Activated CD4-positive, alpha-beta memory T cell treated with anti-CD3 and anti-CD28 coated beads, Interleukin-2, amount 10 ng/mL, durations not matched to agents 7 days and 5 days (primary cell): Measurements from ENCODE around the gene ECI1. TPM values are rescaled to one million over a fixed set of nuclear protein-coding genes. Genes with fewer than 3 reads are reported as not detected.
"Not testable (repeated sequence)": the region's sequence is repeated elsewhere in the genome, so short reads cannot be mapped to it uniquely, and the experiment has no call there.

Experiments
- CTCF ChIA-PET: fragments of 350-600 bp; sonication (Branson Sonifier 250); formaldehyde crosslinking; loops from one replicate; lab custom pipeline; 2021; ENCODE audit warnings: antibody characterized with exemption, inconsistent platforms; lab: Charles Lee
- POLR2A ChIA-PET: fragments of 350-600 bp; sonication (Branson Sonifier 250); formaldehyde crosslinking; loops from one replicate; lab custom pipeline; 2021; ENCODE audit warnings: antibody characterized with exemption; lab: Charles Lee
- DNase-seq: peaks from one replicate; pipeline ENCODE4 v3.0.0-alpha.2; 2020
- H3K27ac Mint-ChIP-seq: one replicate; pipeline ENCODE4 v1.8.0; 2021; ENCODE audit warnings: mild to moderate bottlenecking, mixed read lengths
- H3K27me3 Mint-ChIP-seq: one replicate; pipeline ENCODE4 v1.8.0; 2021; ENCODE audit warnings: mixed read lengths
- H3K36me3 Mint-ChIP-seq: one replicate; pipeline ENCODE4 v1.8.0; 2021; ENCODE audit warnings: low read depth, mixed read lengths
- H3K4me1 Mint-ChIP-seq: one replicate; pipeline ENCODE4 v1.8.0; 2021; ENCODE audit warnings: mixed read lengths
- H3K4me3 Mint-ChIP-seq: one replicate; pipeline ENCODE4 v1.8.0; 2021; ENCODE audit warnings: mild to moderate bottlenecking, mixed read lengths
- H3K9me3 Mint-ChIP-seq: one replicate; pipeline ENCODE4 v1.8.0; 2021; ENCODE audit warnings: mixed read lengths
- total RNA-seq, 2 experiments: library from RNA; stranded (reverse); gene quantifications; one replicate each; pipeline ENCODE4 v1.2.3, GENCODE V29; 2021

ECI1 gene
- total RNA-seq, 2 experiments from 2014 or later, result 43.0 to 44.8 TPM

DNA sequence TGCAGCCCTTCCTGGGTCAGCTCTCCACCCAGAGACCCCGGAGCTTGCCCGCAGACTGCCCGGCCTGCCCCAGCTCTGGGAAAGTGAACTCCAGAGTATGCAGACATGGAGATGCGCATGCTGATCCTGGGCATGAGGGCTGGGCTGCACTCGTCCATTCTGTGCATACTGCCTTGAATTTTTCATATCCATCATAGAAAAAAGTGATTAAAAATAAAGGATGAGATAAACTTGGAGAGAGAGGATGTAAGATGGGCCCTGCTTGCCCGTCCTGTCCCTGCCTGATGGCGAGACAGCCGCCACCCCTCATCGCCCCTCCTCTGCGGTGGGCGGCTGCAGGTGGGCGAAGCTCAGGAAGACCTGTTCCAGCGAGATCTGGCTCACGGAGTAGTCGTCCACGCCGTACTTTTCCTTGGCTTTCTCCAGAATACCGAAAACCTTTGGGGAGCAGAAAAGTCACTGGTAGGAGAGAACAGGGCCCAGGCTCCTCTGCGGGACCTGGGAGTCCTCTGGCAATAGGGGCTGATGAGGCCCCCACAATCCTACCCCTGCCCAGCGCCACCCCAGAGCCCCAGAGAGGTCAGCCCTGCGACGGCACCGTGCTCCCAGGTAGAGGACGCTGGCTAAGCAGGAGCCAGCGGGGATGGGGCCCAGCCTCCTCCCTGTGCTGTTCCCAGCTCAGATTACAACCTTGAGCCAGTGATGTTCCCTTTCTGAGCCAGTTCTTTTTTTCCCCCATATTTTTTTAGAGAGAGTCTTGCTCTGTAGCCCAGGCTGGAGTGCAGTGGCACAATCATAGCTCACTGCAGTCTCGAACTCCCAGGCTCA is 25.2 kb upstream of the ECI1 start:
- Mint-ChIP-seq H3K9me3 (no peaks in the 10 kb centered on the region), H3K27ac (no peak overlapping the region), H3K4me3 (no peak overlapping the region), H3K36me3 (no peaks in the 10 kb centered on the region), H3K27me3 (no peaks in the 10 kb centered on the region), H3K4me1 (no peaks in the 10 kb centered on the region)
- ChIA-PET CTCF (no interaction called here), POLR2A (no interaction called here)
- no peak for DNase-seq

DNA sequence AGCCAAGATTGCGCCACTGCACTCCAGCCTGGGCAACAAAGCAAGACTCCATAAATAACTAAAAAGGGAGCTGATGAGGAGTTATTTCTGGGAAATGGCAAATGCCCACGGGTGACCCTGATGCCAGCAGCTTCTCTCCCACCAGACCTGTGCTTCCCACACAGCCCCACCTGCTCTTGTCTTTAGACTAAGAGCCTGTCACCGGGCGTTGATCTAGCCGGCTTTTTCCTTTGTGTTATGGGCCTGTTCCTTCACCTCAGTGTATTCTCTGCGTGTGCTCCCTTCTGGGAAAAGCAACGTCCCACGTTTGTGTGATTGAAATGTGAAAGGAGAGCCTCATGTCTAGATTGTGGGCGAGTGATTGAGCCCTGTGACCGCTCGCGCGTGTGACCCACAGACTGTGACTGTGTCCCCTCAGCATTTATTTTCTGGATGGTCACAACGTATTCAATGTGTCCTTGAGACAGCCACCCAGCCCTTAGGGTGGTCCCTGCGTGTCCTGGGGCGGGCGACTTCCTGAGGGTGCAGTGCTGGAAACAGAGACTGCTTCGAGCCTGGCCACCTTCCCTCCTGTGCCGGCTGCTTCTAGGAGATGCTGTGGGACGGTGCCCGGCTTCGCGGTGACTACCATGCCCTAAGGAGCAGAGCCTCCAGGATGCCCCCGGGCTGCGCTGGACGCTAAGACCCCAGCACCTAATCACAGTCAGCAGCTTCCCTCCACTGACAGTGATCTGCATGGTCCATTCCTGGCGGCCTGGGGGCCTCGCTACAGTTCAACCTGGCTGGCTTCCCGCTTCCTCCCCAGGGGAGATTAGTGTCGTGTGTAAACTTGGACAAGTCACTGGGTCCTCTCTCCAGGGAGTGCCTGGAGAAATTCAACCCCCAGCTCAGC is 24.3 kb upstream of the ECI1 start:
- CTCF ChIA-PET, result no interaction called here

DNA sequence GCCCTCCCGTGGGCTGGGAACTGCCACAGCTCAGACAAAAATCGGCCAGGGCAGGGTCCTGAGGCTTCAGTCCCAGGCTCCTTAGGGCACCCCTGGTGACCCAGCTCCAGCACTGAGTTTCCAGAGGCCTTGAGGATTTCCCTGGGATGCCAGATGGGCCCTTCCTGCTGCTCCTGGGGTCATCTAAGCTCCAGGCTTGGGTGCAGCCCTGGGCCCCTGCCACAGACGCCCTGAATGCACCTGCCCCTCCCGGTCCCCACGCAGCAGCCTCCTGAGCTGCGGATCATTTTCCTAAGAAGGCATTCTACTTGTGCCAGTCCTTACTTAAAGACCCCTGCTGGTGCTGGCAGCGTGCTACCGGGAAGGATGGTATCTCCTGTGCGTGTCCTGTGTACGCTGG is 22.5 kb upstream of the ECI1 start:
- no peak overlapping the region for H3K4me3 Mint-ChIP-seq
- peaks cover 10% of the 10 kb centered on the region for H3K4me1 Mint-ChIP-seq
- no peaks in the 10 kb centered on the region for H3K9me3 Mint-ChIP-seq
- no peaks in the 10 kb centered on the region for H3K27me3 Mint-ChIP-seq
- no peak for DNase-seq
- ChIA-PET POLR2A (no interaction called here), CTCF (no interaction called here)
- no peaks in the 10 kb centered on the region for H3K36me3 Mint-ChIP-seq
- no peak overlapping the region for H3K27ac Mint-ChIP-seq

More for the DNA sequence above, 24.3 kb upstream of the ECI1 start:
- Mint-ChIP-seq H3K27me3 (no peaks in the 10 kb centered on the region), H3K36me3 (no peaks in the 10 kb centered on the region), H3K9me3 (no peaks in the 10 kb centered on the region), H3K4me3 (no peak overlapping the region), H3K4me1 (no peaks in the 10 kb centered on the region), H3K27ac (no peak overlapping the region)
- POLR2A ChIA-PET, result interaction anchor here (1.1 kb wide), 1 partner anchor 13 kb away, joined by 3 read pairs; no protein-coding TSS in a partner anchor
- no peak for DNase-seq

DNA sequence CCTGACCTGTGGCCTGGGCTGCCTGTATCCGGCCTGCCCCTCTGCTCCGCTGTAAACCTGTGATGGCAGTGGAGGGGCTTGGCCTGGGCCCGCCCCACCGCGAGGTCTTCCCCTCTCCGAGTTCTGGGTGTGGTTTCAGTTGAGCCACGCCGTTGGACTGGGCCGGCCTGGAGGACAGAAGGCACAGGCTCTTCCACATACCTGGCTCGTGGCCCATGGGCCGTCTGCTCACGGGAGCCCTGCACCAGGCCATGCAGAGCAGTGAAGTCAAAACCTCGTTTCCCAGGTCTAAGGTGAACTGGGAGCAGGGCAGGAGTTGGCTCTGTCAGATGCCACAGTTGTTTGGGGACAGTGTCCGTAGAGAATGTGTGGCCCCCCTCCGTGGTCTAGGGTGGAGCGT is 22.1 kb upstream of the ECI1 start:
- no peaks in the 10 kb centered on the region for H3K36me3 Mint-ChIP-seq
- no peaks in the 10 kb centered on the region for H3K9me3 Mint-ChIP-seq
- H3K27me3 Mint-ChIP-seq, result no peaks in the 10 kb centered on the region

DNA sequence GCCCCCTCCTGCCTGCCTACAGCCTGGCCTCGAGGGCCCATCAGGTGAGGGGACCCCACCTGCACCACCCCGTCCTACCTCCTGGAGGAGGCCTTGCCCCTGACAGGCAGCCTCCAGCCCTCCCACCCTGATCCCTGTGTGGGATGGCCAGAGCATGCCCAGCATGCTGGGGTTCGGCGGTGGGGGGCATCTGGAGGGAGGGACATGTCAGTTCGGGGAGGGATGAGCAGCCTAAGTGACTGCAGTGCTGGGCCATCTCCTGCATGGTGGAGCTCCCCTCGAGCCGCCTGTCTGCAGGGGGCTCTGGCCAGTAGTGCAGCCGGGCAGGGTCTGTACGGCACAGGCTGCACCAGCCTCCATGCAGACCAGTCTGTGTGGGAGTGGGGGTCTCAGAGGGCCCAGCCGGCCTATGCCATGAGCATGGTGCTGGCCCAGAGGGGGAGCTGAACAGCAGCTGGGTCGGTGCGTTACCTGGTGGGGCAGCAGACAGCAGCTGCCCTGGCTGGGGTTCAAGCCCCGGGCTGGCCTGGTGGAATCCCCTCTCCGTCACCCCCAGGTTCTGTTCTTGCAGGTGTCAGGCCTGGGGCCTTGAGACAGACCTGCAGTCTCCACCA is 20.6 kb upstream of the ECI1 start:
- POLR2A ChIA-PET, result interaction anchor here (4.1 kb wide), 1 partner anchor 20 kb away, joined by 43 read pairs; the partner anchor contains the start of gene ECI1
- peaks cover 6% of the 10 kb centered on the region for H3K36me3 Mint-ChIP-seq
- CTCF ChIA-PET, result no interaction called here

More for the DNA sequence above, 22.1 kb upstream of the ECI1 start:
- CTCF ChIA-PET, result no interaction called here
- H3K27ac Mint-ChIP-seq, result no peak overlapping the region
- DNase-seq, result no peak
- POLR2A ChIA-PET, result no interaction called here
- H3K4me3 Mint-ChIP-seq, result no peak overlapping the region
- H3K4me1 Mint-ChIP-seq, result peaks cover 12% of the 10 kb centered on the region

DNA sequence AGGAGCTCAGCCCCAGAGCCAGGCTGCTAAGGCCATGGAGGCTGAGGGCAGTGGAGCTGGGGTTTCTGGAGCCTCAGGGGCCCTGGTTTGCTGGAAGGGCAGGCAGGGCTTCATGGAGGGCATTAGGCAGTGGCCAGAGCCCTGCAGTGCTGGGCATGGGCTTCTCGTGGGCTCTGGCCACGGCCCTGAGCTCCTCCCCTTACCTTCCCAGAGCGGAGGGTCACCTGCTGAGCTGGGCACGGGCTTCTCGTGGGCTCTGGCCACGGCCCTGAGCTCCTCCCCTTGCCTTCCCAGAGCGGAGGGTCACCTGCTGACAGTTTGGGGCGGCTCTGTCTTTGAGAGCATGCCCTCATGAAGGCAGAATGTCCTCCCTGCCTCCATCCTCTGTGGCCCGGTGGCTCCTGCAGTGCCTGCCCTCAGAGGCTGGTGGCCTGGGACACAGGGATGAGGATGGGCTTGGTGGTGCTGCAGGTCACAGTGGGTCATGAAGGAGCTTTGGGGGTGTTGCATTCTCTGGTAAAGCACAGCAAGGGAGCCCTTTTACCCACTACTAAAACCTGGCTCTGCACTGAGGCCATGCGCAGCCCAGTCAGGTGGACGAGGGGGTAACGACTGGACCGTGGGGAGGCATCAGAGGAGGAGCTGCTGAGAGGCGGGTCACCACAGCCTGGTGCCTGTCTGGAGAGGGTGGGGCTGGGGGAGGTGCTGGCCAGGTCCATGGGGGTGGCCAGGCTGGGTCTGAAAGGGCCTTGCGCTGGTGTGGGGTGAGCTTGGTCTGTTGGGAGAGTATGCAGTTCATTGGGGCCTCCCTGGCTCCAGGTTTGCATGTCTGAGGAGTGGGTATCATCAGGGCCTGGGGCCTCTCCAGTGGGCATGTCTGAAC is 19.4 kb upstream of the ECI1 start:
- H3K9me3 Mint-ChIP-seq, result no peaks in the 10 kb centered on the region
- CTCF ChIA-PET, result no interaction called here
- H3K4me3 Mint-ChIP-seq, result no peak overlapping the region
- H3K4me1 Mint-ChIP-seq, result peaks cover 24% of the 10 kb centered on the region
- POLR2A ChIA-PET, result interaction anchor here (0.6 to 4.1 kb wide), 5 partner anchors 9 to 252 kb away, joined by 3 to 43 read pairs (median 3); partner anchors contain the start of genes ABCA3 and ECI1
- DNase-seq, result no peak
- no peaks in the 10 kb centered on the region for H3K27me3 Mint-ChIP-seq
- H3K27ac Mint-ChIP-seq, result no peak overlapping the region
- H3K36me3 Mint-ChIP-seq, result peaks cover 16% of the 10 kb centered on the region

More for the DNA sequence above, 20.6 kb upstream of the ECI1 start:
- H3K9me3 Mint-ChIP-seq, result no peaks in the 10 kb centered on the region
- H3K27ac Mint-ChIP-seq, result no peak overlapping the region
- no peak for DNase-seq
- H3K4me1 Mint-ChIP-seq, result peaks cover 13% of the 10 kb centered on the region
- H3K27me3 Mint-ChIP-seq, result no peaks in the 10 kb centered on the region
- no peak overlapping the region for H3K4me3 Mint-ChIP-seq

DNA sequence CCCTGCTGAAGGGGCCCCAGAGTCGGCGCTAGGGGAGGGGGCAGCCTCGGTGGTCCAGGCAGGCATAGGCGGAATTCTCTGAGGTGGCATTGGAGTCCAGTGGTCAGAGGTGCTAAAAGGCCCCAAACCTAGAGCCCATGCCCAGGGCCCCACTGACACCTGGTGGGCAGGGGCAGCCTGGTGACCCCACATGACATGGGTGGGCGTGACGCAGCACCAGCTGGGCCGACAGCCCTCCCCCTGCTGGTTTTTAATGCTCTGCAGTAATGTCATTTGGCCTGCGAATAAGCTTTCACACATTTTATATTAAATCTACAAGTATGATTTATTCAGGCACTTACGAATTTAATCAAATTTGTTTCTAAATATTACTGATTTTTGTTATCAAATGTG is 18.7 kb upstream of the ECI1 start:
- no peak for DNase-seq
- no peaks in the 10 kb centered on the region for H3K27me3 Mint-ChIP-seq
- ChIA-PET CTCF (no interaction called here), POLR2A (interaction anchor here (1.1 to 4.1 kb wide), 7 partner anchors 8 to 70 kb away, joined by 3 to 43 read pairs (median 5); partner anchors contain the start of genes ABCA3, ECI1 and PGP)
- H3K27ac Mint-ChIP-seq, result no peak overlapping the region
- peaks cover 20% of the 10 kb centered on the region for H3K36me3 Mint-ChIP-seq
- no peaks in the 10 kb centered on the region for H3K9me3 Mint-ChIP-seq
- H3K4me3 Mint-ChIP-seq, result peak overlapping the region; percentile 95
- H3K4me1 Mint-ChIP-seq, result peaks cover 31% of the 10 kb centered on the region

DNA sequence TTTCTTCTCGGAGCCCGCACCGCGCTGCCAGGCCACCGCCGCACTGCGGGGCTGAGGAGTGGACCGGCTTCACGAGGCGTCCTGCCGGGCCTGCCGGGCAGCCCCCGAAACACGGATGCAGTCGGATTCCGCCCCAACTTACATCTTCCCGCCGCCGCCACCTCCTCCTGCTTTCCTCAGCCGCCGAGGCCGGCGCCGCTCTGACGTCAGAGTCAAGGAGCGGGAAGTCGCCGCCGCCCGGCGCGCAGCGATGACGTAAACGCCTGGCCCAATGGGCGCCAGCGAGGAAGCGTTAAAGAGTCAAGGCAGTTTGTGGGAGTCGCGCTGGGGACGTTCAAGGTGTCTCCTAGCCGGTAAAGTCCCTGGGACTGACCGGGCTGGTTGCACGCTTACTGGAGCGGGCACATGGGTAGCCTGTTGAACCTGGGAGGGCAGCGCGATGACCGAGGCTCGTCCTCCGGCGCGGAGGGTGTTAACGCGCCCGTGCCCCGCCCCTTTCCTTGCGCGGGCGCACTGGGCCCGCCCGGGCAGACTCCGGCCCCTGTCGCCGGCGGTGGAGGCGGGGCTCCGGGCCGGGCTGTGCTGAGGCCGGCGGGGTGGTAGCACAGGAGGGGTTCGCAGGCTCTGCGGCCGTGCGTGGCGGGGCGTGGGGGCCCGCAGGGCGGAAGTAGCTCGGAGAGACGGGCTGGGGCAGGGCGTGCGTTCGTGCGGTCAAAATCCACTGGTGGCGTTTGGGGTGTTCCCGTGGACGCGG is 16.7 kb upstream of the ECI1 start, which contains the start of gene RNPS1:
RNPS1 (minus strand) TSS at position 214 of the 754 bp plus-strand sequence. CDS start 3,483 bp downstream, outside the sequence.
- ChIA-PET POLR2A (interaction anchor here (0.7 to 4.1 kb wide), 12 partner anchors 12 to 253 kb away, joined by 3 to 43 read pairs (median 4); partner anchors contain the start of genes ABCA3, CCNF, E4F1 and ECI1), CTCF (interaction anchor here (1.2 to 1.7 kb wide), 2 partner anchors 16 to 73 kb away, joined by 3 to 4 read pairs; no protein-coding TSS in a partner anchor)
- DNase-seq, result peak; percentile 96
- Mint-ChIP-seq H3K27ac (peak within 1 kb of the TSS; percentile 97), H3K27me3 (no peaks in the 10 kb centered on the region), H3K4me3 (peak within 1 kb of the TSS; percentile 95), H3K4me1 (peaks cover 40% of the 10 kb centered on the region), H3K9me3 (no peaks in the 10 kb centered on the region), H3K36me3 (peaks cover 35% of the 10 kb centered on the region)

DNA sequence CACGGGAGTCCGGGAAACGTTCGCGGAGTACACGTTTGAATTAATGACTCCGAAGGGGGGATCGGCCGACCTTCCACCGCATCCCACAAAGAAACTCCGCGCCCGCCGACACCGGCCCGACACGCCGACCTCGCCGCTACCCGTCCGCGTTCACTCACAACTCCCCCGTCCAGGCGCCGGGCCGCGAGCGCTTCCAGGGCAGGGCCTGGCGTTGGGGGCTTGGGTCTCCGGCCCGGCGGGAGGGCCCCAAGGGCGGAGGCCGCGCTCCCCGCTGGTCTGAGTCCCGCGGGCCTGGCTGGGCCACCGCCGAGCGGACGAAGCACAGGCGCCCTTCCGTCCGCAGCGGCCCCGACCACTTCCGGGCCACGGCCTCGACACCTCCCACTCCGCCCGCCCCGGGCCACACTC is 16.1 kb upstream of the ECI1 start:
- H3K27me3 Mint-ChIP-seq, H3K9me3 Mint-ChIP-seq, CTCF ChIA-PET, DNase-seq: not testable (repeated sequence)
- H3K27ac Mint-ChIP-seq, result peak overlapping the region; percentile 97
- H3K4me3 Mint-ChIP-seq, result peak overlapping the region; percentile 95
- POLR2A ChIA-PET, result interaction anchor here (5.3 kb wide), 1 partner anchor 15 kb away, joined by 42 read pairs; the partner anchor contains the start of gene ECI1
- H3K4me1 Mint-ChIP-seq, result peaks cover 40% of the 10 kb centered on the region
- peaks cover 40% of the 10 kb centered on the region for H3K36me3 Mint-ChIP-seq

DNA sequence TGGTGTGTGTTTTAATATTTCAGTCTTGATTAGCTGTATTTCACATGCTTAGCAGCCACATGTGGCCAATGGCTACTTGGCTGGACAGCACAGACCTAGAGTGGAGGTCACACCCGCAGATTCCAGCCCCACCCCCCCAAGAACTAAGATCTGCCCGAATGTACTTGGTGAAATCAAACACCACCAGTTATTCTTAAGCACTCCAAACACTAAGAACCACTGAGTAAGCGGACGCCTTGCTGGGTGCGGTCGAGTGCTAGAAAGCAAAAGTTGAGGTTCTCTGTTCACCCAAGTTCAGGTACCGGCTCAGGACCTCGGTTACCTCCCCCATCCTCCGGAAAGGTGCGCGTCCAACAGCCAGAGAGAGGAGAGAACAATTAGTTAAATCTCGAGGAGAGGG is 15.5 kb upstream of the ECI1 start:
- POLR2A ChIA-PET, result interaction anchor here (1.0 to 5.3 kb wide), 2 partner anchors 15 to 52 kb away, joined by 4 to 42 read pairs; partner anchors contain the start of genes ECI1 and PGP
- DNase-seq, result peak; percentile 53
- H3K27me3 Mint-ChIP-seq, H3K9me3 Mint-ChIP-seq, CTCF ChIA-PET: not testable (repeated sequence)
- H3K27ac Mint-ChIP-seq, result peak overlapping the region; percentile 97
- peaks cover 40% of the 10 kb centered on the region for H3K4me1 Mint-ChIP-seq
- peak overlapping the region; percentile 95 for H3K4me3 Mint-ChIP-seq
- peaks cover 47% of the 10 kb centered on the region for H3K36me3 Mint-ChIP-seq

DNA sequence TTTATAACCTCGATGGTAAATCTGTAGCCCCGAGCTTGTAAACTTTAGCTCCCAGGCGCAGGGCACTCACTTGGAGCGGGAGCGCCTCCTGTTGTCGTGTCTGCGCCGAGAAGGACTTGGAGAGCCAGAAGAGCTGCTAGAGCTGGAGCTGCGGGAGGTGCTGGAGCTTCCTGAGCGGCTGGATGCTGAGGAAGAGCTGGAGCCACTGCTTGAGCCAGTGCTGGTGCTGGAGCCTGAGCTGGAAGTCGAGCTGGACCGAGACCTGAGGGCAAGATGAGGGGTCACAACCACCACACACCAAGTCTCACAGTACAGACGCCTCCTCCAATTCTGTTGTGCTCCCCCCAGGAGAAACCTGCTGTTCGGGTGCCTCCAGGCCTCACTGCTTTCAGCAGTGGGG is 11.6 kb upstream of the ECI1 start:
- not testable (repeated sequence) for H3K4me3 Mint-ChIP-seq, H3K9me3 Mint-ChIP-seq, DNase-seq, H3K27me3 Mint-ChIP-seq, H3K27ac Mint-ChIP-seq
- H3K36me3 Mint-ChIP-seq, result peaks cover 67% of the 10 kb centered on the region
- CTCF ChIA-PET, result interaction anchor here (2.1 kb wide), 1 partner anchor 12 kb away, joined by 6 read pairs; the partner anchor contains the start of gene ECI1
- H3K4me1 Mint-ChIP-seq, result peaks cover 29% of the 10 kb centered on the region
- POLR2A ChIA-PET, result interaction anchor here (5.3 kb wide), 1 partner anchor 11 kb away, joined by 42 read pairs; the partner anchor contains the start of gene ECI1
